Smooth muscle cell (in vitro differentiated cells): ENCODE data around the gene FAM89B. TPM values are rescaled to one million over a fixed set of nuclear protein-coding genes. Genes with fewer than 3 reads are reported as not detected.

Source experiments
- DNase-seq: peaks from one replicate; lab custom pipeline; 2025; ENCODE audit not compliant: unreplicated experiment; lab: John Stamatoyannopoulos, UW
- H2AFZ ChIP-seq: fragments of 200-600 bp; sonication (generic); 2 replicates; pipeline ENCODE4 v1.6.0; 2016; ENCODE audit warnings: antibody characterized with exemption, low read depth, mild to moderate bottlenecking
- H3F3A ChIP-seq: fragments of 200-600 bp; sonication (generic); 2 replicates; pipeline ENCODE4 v1.6.0; 2017; ENCODE audit warnings: antibody characterized with exemption, low read depth
- H3K27ac ChIP-seq: fragments of 200-600 bp; sonication (generic); 2 replicates; pipeline ENCODE4 v1.5.1; 2016; ENCODE audit warnings: low read depth, mild to moderate bottlenecking
- H3K27me3 ChIP-seq: fragments of 200-600 bp; sonication (generic); 2 replicates; pipeline ENCODE4 v1.6.1; 2016; ENCODE audit warnings: low read depth, mild to moderate bottlenecking
- H3K36me3 ChIP-seq: fragments of 200-600 bp; sonication (generic); 2 replicates; pipeline ENCODE4 v1.5.1; 2016; ENCODE audit warnings: low read depth
- H3K4me1 ChIP-seq: fragments of 200-600 bp; sonication (generic); 2 replicates; pipeline ENCODE4 v1.5.1; 2016; ENCODE audit warnings: low read depth
- H3K4me2 ChIP-seq: fragments of 200-600 bp; sonication (generic); 2 replicates; pipeline ENCODE4 v1.6.0; 2016; ENCODE audit warnings: mild to moderate bottlenecking
- H3K4me3 ChIP-seq: fragments of 200-600 bp; sonication (generic); 2 replicates; pipeline ENCODE4 v1.5.1; 2016; ENCODE audit warnings: mild to moderate bottlenecking
- H3K79me2 ChIP-seq: fragments of 200-600 bp; sonication (generic); 2 replicates; pipeline ENCODE4 v1.6.0; 2016; ENCODE audit warnings: low read depth, mild to moderate bottlenecking
- H3K9ac ChIP-seq: fragments of 200-600 bp; sonication (generic); 2 replicates; pipeline ENCODE4 v1.6.0; 2016; ENCODE audit warnings: low read depth
- H3K9me3 ChIP-seq: fragments of 200-600 bp; sonication (generic); replicated peaks from 2 replicates; pipeline ENCODE4 v1.5.1; 2016; ENCODE audit warnings: low read depth
- H4K20me1 ChIP-seq: fragments of 200-600 bp; sonication (generic); 2 replicates; pipeline ENCODE4 v1.6.0; 2016; ENCODE audit warnings: low read depth
- CTCF ChIP-seq: fragments of 200-600 bp; sonication (generic); IDR thresholded peaks from 2 replicates; pipeline ENCODE4 v1.5.1; 2017; ENCODE audit warnings: borderline replicate concordance, mild to moderate bottlenecking, antibody characterized with exemption; ENCODE audit not compliant: insufficient read depth, poor library complexity, severe bottlenecking
- WGBS: methylation state at CpG from one replicate; pipeline ENCODE4 v1.1.7; 2016; ENCODE audit warnings: low lambda C conversion rate; 5-methylcytosine and 5-hydroxymethylcytosine counted together
- polyA plus RNA-seq: library from polyadenylated mRNA; unstranded; fragments of >200 nt; fragmentation: Nextera tagmentation; extraction: Ambion mirVana; gene quantifications from 2 replicates; pipeline ENCODE4 v1.2.1, GENCODE V29; 2016
- total RNA-seq: library from RNA; depleted of rRNA; stranded (reverse); fragments of >200 nt; gene quantifications from 2 replicates; pipeline ENCODE4 v1.2.3, GENCODE V29; 2014

FAM89B gene
- total and polyA plus RNA-seq, 2 experiments from 2014 or later, result 63.9 to 174 TPM

- no peak within 1 kb of the TSS for H2AFZ ChIP-seq
- H3K27ac ChIP-seq, result peak within 1 kb of the TSS; percentile 80
- peak within 1 kb of the TSS; percentile 80 for H3K4me3 ChIP-seq
- H3F3A ChIP-seq, result no peaks in the 10 kb centered on the region
- H3K4me2 ChIP-seq, result peak within 1 kb of the TSS; percentile 94
- peak; percentile 100 for DNase-seq
- WGBS, result 1% methylated on average over 54 of the region's 55 CpGs
- H3K9me3 ChIP-seq, result no peaks in the 10 kb centered on the region
- peak within 1 kb of the TSS; percentile 96 for H3K9ac ChIP-seq
- peaks cover 55% of the 10 kb centered on the region for H3K79me2 ChIP-seq
- no peak for TF ChIP-seq CTCF
- peaks cover 20% of the 10 kb centered on the region for H3K4me1 ChIP-seq
- H4K20me1 ChIP-seq, result peaks cover 36% of the 10 kb centered on the region
- H3K27me3 ChIP-seq, result no peaks in the 10 kb centered on the region
- no peaks in the 10 kb centered on the region for H3K36me3 ChIP-seq
These were observed 43.1 kb downstream of the FAM89B start, which contains the start of gene PCNX3 for GRCh38 chr11:65615229-65615949. PCNX3 (plus strand) TSS chr11:65615776; CDS start chr11:65616312, 536 bp downstream.

- H3K9ac ChIP-seq, result peak overlapping the region; percentile 81
These were observed 43.7 kb downstream of the FAM89B start for GRCh38 chr11:65615950-65616574.

GRCh38 chr11:65616575-65617001 is 44.2 kb downstream of the FAM89B start:
- Histone ChIP-seq H3K79me2 (peaks cover 48% of the 10 kb centered on the region), H3K4me3 (peak overlapping the region; percentile 80), H4K20me1 (peaks cover 24% of the 10 kb centered on the region), H2AFZ (no peak overlapping the region), H3K4me2 (peak overlapping the region; percentile 94), H3F3A (no peaks in the 10 kb centered on the region), H3K27ac (peak overlapping the region; percentile 69), H3K36me3 (no peaks in the 10 kb centered on the region), H3K4me1 (peaks cover 20% of the 10 kb centered on the region), H3K9me3 (no peaks in the 10 kb centered on the region), H3K27me3 (no peaks in the 10 kb centered on the region), H3K9ac (peak overlapping the region; percentile 81)
- no peak for TF ChIP-seq CTCF
- WGBS, result 86% methylated on average over 10 of the region's 10 CpGs
- no peak for DNase-seq

More at GRCh38 chr11:65615950-65616574, 43.7 kb downstream of the FAM89B start:
- DNase-seq, result no peak
- Histone ChIP-seq H3K27ac (peak overlapping the region; percentile 69), H3K4me1 (peaks cover 20% of the 10 kb centered on the region), H3K4me3 (peak overlapping the region; percentile 80), H3K79me2 (peaks cover 52% of the 10 kb centered on the region), H2AFZ (no peak overlapping the region), H3F3A (no peaks in the 10 kb centered on the region), H3K9me3 (no peaks in the 10 kb centered on the region), H3K27me3 (no peaks in the 10 kb centered on the region), H3K4me2 (peak overlapping the region; percentile 94), H4K20me1 (peaks cover 29% of the 10 kb centered on the region), H3K36me3 (no peaks in the 10 kb centered on the region)
- WGBS, result 8% methylated on average over 17 of the region's 50 CpGs
- no peak for TF ChIP-seq CTCF
